ENCODE measurements around the gene GUCA2B. TPM values are rescaled to one million over a fixed set of nuclear protein-coding genes. Genes with fewer than 3 reads are reported as not detected.

The GUCA2B gene
- total RNA-seq, 1 experiment from 2014 or later: not detected

DNA sequence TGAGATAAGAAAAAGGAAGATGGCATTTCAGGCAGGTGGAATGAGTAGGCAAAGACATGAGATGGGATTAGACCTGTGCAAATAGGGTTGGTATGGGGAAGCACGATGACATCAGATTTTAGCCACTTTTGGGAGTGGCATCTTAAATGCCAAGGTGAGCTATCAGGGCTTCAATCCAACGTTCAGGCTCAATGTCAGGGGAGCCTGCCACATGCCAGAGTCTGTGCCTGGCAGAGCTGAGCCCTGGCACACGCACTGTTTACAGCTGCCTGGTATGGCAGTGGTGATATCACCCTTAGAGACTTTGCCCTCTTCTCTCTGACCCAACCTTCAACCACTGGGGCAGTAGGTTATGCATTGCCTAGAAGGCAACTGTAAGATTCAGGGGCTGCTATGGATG, 1.1 kb upstream of the GUCA2B start:
- no peaks in the 10 kb centered on the region for H3K79me2 ChIP-seq (ENCODE audit: insufficient read depth, low read length)
- H2AFZ ChIP-seq (ENCODE audit: low read length): no peak overlapping the region
- no peaks in the 10 kb centered on the region for H3K27me3 ChIP-seq (ENCODE audit: insufficient read depth, low read length)
- H4K91ac ChIP-seq (ENCODE audit: insufficient read length, low read depth, low read length): no peak overlapping the region
- Mint-ChIP-seq H3K4me1 (no peaks in the 10 kb centered on the region), H3K9me3 (no peaks in the 10 kb centered on the region), H3K4me3 (no peak overlapping the region), H3K27me3 (ENCODE audit: low read depth) (peaks cover 12% of the 10 kb centered on the region), H3K36me3 (ENCODE audit: insufficient read depth in 1 of 3, low read depth in 3 of 3) (no peaks in the 10 kb centered on the region; a peak in 1 of 7 replicates), H3K27ac (no peak overlapping the region; a peak in 1 of 7 replicates)
- no peak overlapping the region for H3T11ph ChIP-seq (ENCODE audit: low read length)
- no peak overlapping the region for H3K18ac ChIP-seq (ENCODE audit: insufficient read length, low read depth, low read length)
- TF ChIP-seq, protein P1, sequence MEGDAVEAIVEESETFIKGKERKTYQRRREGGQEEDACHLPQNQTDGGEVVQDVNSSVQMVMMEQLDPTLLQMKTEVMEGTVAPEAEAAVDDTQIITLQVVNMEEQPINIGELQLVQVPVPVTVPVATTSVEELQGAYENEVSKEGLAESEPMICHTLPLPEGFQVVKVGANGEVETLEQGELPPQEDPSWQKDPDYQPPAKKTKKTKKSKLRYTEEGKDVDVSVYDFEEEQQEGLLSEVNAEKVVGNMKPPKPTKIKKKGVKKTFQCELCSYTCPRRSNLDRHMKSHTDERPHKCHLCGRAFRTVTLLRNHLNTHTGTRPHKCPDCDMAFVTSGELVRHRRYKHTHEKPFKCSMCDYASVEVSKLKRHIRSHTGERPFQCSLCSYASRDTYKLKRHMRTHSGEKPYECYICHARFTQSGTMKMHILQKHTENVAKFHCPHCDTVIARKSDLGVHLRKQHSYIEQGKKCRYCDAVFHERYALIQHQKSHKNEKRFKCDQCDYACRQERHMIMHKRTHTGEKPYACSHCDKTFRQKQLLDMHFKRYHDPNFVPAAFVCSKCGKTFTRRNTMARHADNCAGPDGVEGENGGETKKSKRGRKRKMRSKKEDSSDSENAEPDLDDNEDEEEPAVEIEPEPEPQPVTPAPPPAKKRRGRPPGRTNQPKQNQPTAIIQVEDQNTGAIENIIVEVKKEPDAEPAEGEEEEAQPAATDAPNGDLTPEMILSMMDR (conservative IDR thresholded peaks at IDR 0.05): no peak
- H3K4ac ChIP-seq (ENCODE audit: low read depth, low read length): no peak overlapping the region
- no peaks in the 10 kb centered on the region for H3K4me1 ChIP-seq (ENCODE audit: insufficient read depth, low read length)
- no peak overlapping the region for H3K56ac ChIP-seq (ENCODE audit: insufficient read length, low read depth, low read length)
- H2BK20ac ChIP-seq (ENCODE audit: low read depth, low read length, poor library complexity, severe bottlenecking): no peak overlapping the region
- H4K8ac ChIP-seq (replicated peaks; ENCODE audit: insufficient read length, low read depth, low read length): no peak overlapping the region
- no peak overlapping the region for H4K5ac ChIP-seq (ENCODE audit: insufficient read length, low read depth, low read length)
- H3K4me2 ChIP-seq (ENCODE audit: insufficient read depth, insufficient read length, low read length): no peak overlapping the region
- no peak for DNase-seq
- no peak overlapping the region for H2BK120ac ChIP-seq (ENCODE audit: low read depth, low read length, poor library complexity, severe bottlenecking)
- no peaks in the 10 kb centered on the region for H3K9me3 ChIP-seq (ENCODE audit: control insufficient read depth, low read depth, low read length)
- no peak overlapping the region for H3K23ac ChIP-seq (ENCODE audit: insufficient read length, low read depth, low read length)
- H3K27ac ChIP-seq (ENCODE audit: insufficient read length, low read depth, low read length): no peak overlapping the region
- H3K9ac ChIP-seq (ENCODE audit: extremely low read depth, insufficient read length, low read length): no peak overlapping the region
- no CpG with 5 or more reads among the region's 3 CpGs for WGBS (ENCODE audit: extremely low coverage, insufficient read length, low lambda C conversion rate)
- no peak overlapping the region for H2BK12ac ChIP-seq (ENCODE audit: insufficient read length, low read depth, low read length)
- no peak overlapping the region for H2BK15ac ChIP-seq (ENCODE audit: low read depth, low read length)
- no peak overlapping the region for H3K14ac ChIP-seq (ENCODE audit: insufficient read depth, low read length)
- no peak overlapping the region for H2BK5ac ChIP-seq (ENCODE audit: insufficient read length, low read length)
- H3K79me1 ChIP-seq (ENCODE audit: insufficient read depth, low read depth, low read length, poor library complexity, severe bottlenecking): no peaks in the 10 kb centered on the region
- no peak overlapping the region for H2AK5ac ChIP-seq (ENCODE audit: insufficient read length, low read length)
- H4K20me1 ChIP-seq (ENCODE audit: control insufficient read depth, insufficient read depth, insufficient read length): no peaks in the 10 kb centered on the region
- H3K23me2 ChIP-seq (ENCODE audit: insufficient read length, low read depth, low read length, poor library complexity, severe bottlenecking): no peaks in the 10 kb centered on the region
